ENCODE results near the gene NCSTN. TPM values are rescaled to one million over a fixed set of nuclear protein-coding genes. Genes with fewer than 3 reads are reported as not detected.

NCSTN gene
- total and polyA plus RNA-seq, 4 experiments from 2014 or later, result 62.2 to 93.1 (median 68.0) TPM

DNA sequence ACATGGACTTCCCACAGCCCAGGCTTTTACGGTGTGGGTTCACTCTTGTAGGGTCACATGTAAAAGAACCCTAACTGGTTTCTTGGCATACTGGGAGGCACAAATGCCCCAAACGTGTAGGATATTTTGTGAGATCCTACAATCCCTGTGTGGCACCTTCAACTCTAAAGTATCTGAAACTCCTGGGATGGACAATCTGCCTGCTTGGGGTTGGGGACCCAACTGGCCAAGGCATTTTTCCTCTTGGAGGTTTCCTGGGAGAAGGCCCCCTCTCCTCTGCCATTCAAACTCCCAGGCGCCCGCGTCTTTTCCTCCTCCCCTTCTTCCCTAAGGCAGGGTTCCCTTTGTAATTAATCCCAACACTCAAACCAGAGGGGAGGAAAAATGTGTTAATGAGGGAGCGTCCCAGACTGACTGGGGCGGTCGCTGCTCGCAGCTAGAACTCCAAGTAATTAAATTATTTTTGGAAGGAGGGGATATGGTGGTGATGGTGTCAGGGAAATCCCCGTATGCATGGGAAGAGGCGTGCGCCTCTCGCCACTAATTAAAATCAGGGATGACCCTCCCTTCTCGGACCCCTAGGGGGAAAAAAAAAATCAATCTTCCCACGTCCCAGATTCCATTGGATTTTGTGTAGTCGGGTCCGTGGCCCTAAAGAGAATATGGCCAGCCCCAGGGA lies 56.5 kb downstream of the NCSTN start:
- Mint-ChIP-seq H3K36me3 (no peaks in the 10 kb centered on the region), H3K27ac (peak overlapping the region in 1 of 7 donors; percentile 45), H3K27me3 (peaks cover 19 to 25% of the 10 kb centered on the region in 2 donors), H3K4me1 (peaks cover 4 to 11% (median 6%) of the 10 kb centered on the region in 4 donors), H3K4me3 (peak overlapping the region in 6 of 8 donors; percentile 22 to 62 (median 35)), H3K9me3 (no peaks in the 10 kb centered on the region)
- Histone ChIP-seq H3K9me3 (ENCODE audit: control insufficient read depth in 1 of 2, low read length in 2 of 2) (no peaks in the 10 kb centered on the region), H3K27me3 (ENCODE audit: insufficient read depth, low read length) (peaks cover 9% of the 10 kb centered on the region), H3K4me1 (ENCODE audit: insufficient read depth, low read length) (peaks cover 15% of the 10 kb centered on the region), H3K36me3 (ENCODE audit: insufficient read depth, low read length) (no peaks in the 10 kb centered on the region), H3K4me3 (ENCODE audit: low read length in 2 of 2) (no peak overlapping the region), H3K27ac (ENCODE audit: low read depth, low read length) (no peak overlapping the region)
- intact Hi-C loops (cut with micrococcal nuclease), result no loop called here
- ChIA-PET CTCF (ENCODE audit: partially characterized antibody) (no interaction called here), POLR2A (ENCODE audit: partially characterized antibody) (no interaction called here)
- DNase-seq, result no peak

DNA sequence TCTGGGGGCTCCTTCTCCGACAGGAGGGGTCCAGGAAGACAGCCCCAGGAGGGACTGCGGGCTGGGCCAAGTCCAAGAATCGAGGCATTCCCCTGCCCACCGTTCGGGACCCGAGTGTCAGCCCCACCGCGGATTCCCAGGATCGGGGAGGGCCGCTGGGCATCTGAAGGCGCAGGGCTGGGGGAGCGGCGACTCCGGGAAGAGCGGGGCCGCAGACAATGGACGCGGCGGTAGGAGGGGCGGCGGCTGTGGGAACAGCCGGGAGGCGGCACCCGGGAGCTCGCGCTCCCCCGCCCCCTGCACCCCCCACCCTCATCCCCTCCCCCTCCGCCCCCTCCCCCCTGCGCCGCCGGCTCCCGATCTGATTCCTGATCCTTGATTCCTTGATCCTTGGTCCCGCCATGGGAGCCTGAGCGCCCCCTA lies 57.1 kb downstream of the NCSTN start, which contains the start of gene VANGL2:
VANGL2 (plus strand) TSS at position 342 of the 423 bp plus-strand sequence. CDS start 15,274 bp downstream, outside the sequence.
- peaks cover 9% of the 10 kb centered on the region for H3K27me3 ChIP-seq (ENCODE audit: insufficient read depth, low read length)
- peak in 4 of 5 donors; percentile 18 to 29 (median 24) for DNase-seq
- H3K9me3 Mint-ChIP-seq, result no peaks in the 10 kb centered on the region
- H3K4me3 ChIP-seq (ENCODE audit: low read length in 2 of 2), result no peak within 1 kb of the TSS
- ChIA-PET CTCF (ENCODE audit: partially characterized antibody) (no interaction called here), POLR2A (ENCODE audit: partially characterized antibody) (no interaction called here)
- peak within 1 kb of the TSS; percentile 22 to 77 (median 62) for H3K4me3 Mint-ChIP-seq
- no peaks in the 10 kb centered on the region for H3K36me3 Mint-ChIP-seq
- H3K9me3 ChIP-seq (ENCODE audit: control insufficient read depth in 1 of 2, low read length in 2 of 2), result no peaks in the 10 kb centered on the region
- H3K27me3 Mint-ChIP-seq, result peaks cover 19 to 23% of the 10 kb centered on the region in 2 donors
- H3K4me1 Mint-ChIP-seq, result peaks cover 4 to 11% (median 6%) of the 10 kb centered on the region in 4 donors
- H3K27ac ChIP-seq (ENCODE audit: low read depth, low read length), result no peak within 1 kb of the TSS
- peak within 1 kb of the TSS in 1 of 7 donors; percentile 45 for H3K27ac Mint-ChIP-seq
- intact Hi-C loops (cut with micrococcal nuclease), result no loop called here
- H3K36me3 ChIP-seq (ENCODE audit: insufficient read depth, low read length), result no peaks in the 10 kb centered on the region
- H3K4me1 ChIP-seq (ENCODE audit: insufficient read depth, low read length), result peaks cover 15% of the 10 kb centered on the region

DNA sequence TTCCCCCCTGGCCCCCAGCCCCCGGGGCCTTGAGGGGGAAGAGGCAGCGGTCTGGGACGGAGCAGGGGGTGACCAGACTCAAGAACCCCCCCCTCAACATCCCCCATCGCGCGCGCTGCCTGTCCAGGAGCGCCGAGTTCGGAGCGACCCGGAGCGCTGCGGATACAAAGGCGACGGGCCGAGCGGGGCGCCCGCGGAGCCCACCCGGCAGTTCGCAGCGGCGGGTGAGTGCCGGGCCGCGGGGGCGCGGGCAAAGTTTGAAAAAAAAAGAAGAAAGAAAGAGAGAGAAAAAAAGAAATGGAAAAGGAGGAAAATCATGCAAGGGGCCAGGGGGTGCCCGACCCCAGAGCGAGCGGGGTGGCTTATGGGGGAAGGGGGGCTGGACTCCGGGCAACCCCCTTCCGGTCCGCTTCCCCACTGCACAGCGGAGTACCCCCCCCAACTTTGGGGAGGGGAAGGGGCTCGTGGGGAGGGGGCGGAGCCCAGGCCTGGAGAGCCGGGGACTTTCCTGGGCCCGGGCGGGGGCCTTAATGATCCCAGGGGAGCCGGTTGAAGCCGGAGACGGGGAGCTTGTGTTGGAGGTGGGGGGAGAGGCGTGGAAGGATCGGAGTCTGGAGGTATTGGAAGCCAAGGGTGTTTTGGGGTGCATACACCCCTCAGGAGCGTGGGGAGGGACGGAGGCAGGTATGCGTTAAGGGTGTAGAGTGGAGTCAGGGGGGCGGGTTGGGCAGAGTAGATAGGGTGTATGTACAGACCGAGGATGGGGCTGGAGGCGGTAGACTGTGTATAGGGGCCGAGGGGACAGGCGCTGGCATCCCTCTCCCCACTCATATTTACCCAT lies 57.7 kb downstream of the NCSTN start:
- peak in 1 of 5 donors; percentile 9 for DNase-seq
- Histone ChIP-seq H3K36me3 (ENCODE audit: insufficient read depth, low read length) (no peaks in the 10 kb centered on the region), H3K4me3 (ENCODE audit: low read length in 2 of 2) (no peak overlapping the region), H3K27ac (ENCODE audit: low read depth, low read length) (no peak overlapping the region), H3K4me1 (ENCODE audit: insufficient read depth, low read length) (peaks cover 15% of the 10 kb centered on the region), H3K9me3 (ENCODE audit: control insufficient read depth in 1 of 2, low read length in 2 of 2) (no peaks in the 10 kb centered on the region), H3K27me3 (ENCODE audit: insufficient read depth, low read length) (peaks cover 9% of the 10 kb centered on the region)
- no peaks in the 10 kb centered on the region for H3K36me3 Mint-ChIP-seq
- H3K4me3 Mint-ChIP-seq, result peak overlapping the region; percentile 0 to 77 (median 62)
- H3K27ac Mint-ChIP-seq, result no peak overlapping the region
- H3K9me3 Mint-ChIP-seq, result no peaks in the 10 kb centered on the region
- peaks cover 4 to 11% (median 6%) of the 10 kb centered on the region in 4 donors for H3K4me1 Mint-ChIP-seq
- intact Hi-C loops (cut with micrococcal nuclease), result no loop called here
- H3K27me3 Mint-ChIP-seq, result peaks cover 19 to 23% of the 10 kb centered on the region in 2 donors
- POLR2A ChIA-PET (ENCODE audit: partially characterized antibody), result no interaction called here
- CTCF ChIA-PET (ENCODE audit: partially characterized antibody), result interaction anchor here (1.0 kb wide), 1 partner anchor 110 kb away, joined by 3 read pairs; no protein-coding TSS in a partner anchor

DNA sequence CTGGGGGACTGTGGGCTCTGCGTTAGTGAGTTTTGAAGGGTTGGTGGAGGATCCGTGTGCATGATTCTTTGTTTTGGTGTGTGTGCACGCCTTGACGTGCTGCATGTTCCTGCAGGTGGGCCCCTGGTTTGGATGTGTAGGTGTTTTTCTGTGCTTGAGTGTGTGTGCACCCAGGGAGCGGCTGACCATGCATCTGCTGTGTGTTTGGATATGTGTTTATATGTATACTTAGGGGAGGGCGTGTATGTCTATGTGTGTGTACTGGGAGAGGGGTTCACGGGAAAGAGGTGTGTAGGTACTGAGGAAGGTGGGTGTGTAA lies 58.3 kb downstream of the NCSTN start:
- Mint-ChIP-seq H3K36me3 (no peaks in the 10 kb centered on the region), H3K9me3 (no peaks in the 10 kb centered on the region), H3K27me3 (peaks cover 19 to 21% of the 10 kb centered on the region in 2 donors), H3K4me1 (peaks cover 4 to 11% (median 6%) of the 10 kb centered on the region in 4 donors), H3K27ac (no peak overlapping the region), H3K4me3 (peak overlapping the region in 7 of 8 donors; percentile 0 to 77 (median 74))
- POLR2A ChIA-PET (ENCODE audit: partially characterized antibody), result no interaction called here
- Histone ChIP-seq H3K9me3 (ENCODE audit: control insufficient read depth in 1 of 2, low read length in 2 of 2) (no peaks in the 10 kb centered on the region), H3K4me3 (ENCODE audit: low read length in 2 of 2) (no peak overlapping the region), H3K36me3 (ENCODE audit: insufficient read depth, low read length) (no peaks in the 10 kb centered on the region), H3K27me3 (ENCODE audit: insufficient read depth, low read length) (peaks cover 9% of the 10 kb centered on the region), H3K4me1 (ENCODE audit: insufficient read depth, low read length) (peaks cover 15% of the 10 kb centered on the region), H3K27ac (ENCODE audit: low read depth, low read length) (no peak overlapping the region)
- intact Hi-C loops (cut with micrococcal nuclease), result no loop called here
- CTCF ChIA-PET (ENCODE audit: partially characterized antibody), result interaction anchor here (1.0 kb wide), 1 partner anchor 110 kb away, joined by 3 read pairs; no protein-coding TSS in a partner anchor
- DNase-seq, result no peak

DNA sequence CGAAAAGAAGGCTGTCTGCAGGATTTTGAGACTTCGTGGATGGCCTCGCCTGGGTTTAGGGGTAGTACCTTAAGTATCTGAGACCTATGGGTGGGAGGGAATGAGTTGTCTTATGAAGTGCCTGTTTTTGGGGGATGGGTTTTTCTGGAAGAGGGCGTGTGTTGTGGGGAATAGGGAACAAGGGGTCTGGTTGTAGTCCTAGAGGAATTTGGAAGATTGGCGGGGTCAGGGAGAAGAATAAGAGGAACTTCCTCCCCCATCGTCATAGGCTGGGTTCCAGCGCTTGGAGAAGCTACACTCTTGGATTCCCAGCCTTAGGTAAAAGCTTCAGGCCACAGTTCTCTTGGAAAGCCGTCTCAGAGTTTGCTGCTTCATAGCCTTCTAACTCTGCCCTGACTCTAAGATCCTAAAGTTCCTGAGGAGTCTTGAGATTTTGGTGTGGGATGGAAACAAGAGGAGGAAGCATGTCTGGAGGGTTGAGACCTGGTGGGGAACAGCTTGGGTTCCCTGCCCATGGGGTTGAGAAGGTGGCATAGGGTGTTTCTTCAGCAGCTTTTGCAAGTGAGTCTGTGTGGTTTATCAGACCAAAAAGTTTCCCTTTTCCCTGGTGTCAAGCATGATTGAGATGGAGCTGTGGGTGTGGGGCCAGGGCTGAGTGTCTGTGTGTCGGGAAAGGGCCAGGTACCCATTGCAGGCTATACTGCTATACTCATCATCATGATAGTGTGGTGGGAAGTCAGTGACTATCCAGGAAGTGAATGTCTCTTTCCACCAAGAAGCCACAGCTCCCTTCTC lies 59.0 kb downstream of the NCSTN start:
- intact Hi-C loops (cut with micrococcal nuclease), result no loop called here
- Histone ChIP-seq H3K27me3 (ENCODE audit: insufficient read depth, low read length) (peaks cover 9% of the 10 kb centered on the region), H3K4me1 (ENCODE audit: insufficient read depth, low read length) (peaks cover 15% of the 10 kb centered on the region), H3K4me3 (ENCODE audit: low read length in 2 of 2) (no peak overlapping the region), H3K9me3 (ENCODE audit: control insufficient read depth in 1 of 2, low read length in 2 of 2) (no peaks in the 10 kb centered on the region), H3K27ac (ENCODE audit: low read depth, low read length) (no peak overlapping the region), H3K36me3 (ENCODE audit: insufficient read depth, low read length) (no peaks in the 10 kb centered on the region)
- DNase-seq, result no peak
- Mint-ChIP-seq H3K27me3 (peaks cover 19 to 21% of the 10 kb centered on the region in 2 donors), H3K36me3 (no peaks in the 10 kb centered on the region), H3K4me1 (peaks cover 4 to 11% (median 6%) of the 10 kb centered on the region in 4 donors), H3K4me3 (no peak overlapping the region), H3K27ac (no peak overlapping the region), H3K9me3 (no peaks in the 10 kb centered on the region)
- ChIA-PET POLR2A (ENCODE audit: partially characterized antibody) (no interaction called here), CTCF (ENCODE audit: partially characterized antibody) (no interaction called here)

DNA sequence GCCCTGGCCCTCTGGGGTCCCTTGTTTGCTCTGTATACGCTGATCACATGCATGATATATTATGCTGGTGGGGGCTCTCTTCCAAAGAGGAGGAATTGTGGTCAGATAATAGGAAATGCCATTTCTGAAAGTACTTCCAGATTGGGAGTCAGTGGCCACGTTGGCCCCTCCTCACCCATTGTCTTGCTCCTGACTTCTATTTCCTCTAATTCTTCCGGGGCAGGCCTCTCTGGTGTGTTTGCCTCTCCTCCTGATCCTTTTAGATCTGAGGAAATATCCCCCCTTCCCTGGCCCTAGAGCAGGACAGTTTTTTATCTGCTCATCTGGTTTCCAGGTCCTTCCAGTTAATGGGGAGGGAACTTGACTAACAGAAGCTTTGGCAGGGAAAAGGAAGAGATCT lies 60.1 kb downstream of the NCSTN start:
- H3K27ac Mint-ChIP-seq, result no peak overlapping the region
- no peak for DNase-seq
- POLR2A ChIA-PET (ENCODE audit: partially characterized antibody), result no interaction called here
- peaks cover 9% of the 10 kb centered on the region for H3K27me3 ChIP-seq (ENCODE audit: insufficient read depth, low read length)
- no peak overlapping the region for H3K27ac ChIP-seq (ENCODE audit: low read depth, low read length)
- H3K27me3 Mint-ChIP-seq, result peaks cover 19 to 21% of the 10 kb centered on the region in 2 donors
- H3K4me1 ChIP-seq (ENCODE audit: insufficient read depth, low read length), result peaks cover 15% of the 10 kb centered on the region
- no peaks in the 10 kb centered on the region for H3K9me3 ChIP-seq (ENCODE audit: control insufficient read depth in 1 of 2, low read length in 2 of 2)
- H3K4me3 Mint-ChIP-seq, result no peak overlapping the region
- no peak overlapping the region for H3K4me3 ChIP-seq (ENCODE audit: low read length in 2 of 2)
- CTCF ChIA-PET (ENCODE audit: partially characterized antibody), result no interaction called here
- intact Hi-C loops (cut with micrococcal nuclease), result no loop called here
- no peaks in the 10 kb centered on the region for H3K36me3 ChIP-seq (ENCODE audit: insufficient read depth, low read length)
- no peaks in the 10 kb centered on the region for H3K36me3 Mint-ChIP-seq
- no peaks in the 10 kb centered on the region for H3K9me3 Mint-ChIP-seq
- H3K4me1 Mint-ChIP-seq, result peaks cover 4 to 11% (median 6%) of the 10 kb centered on the region in 4 donors

DNA sequence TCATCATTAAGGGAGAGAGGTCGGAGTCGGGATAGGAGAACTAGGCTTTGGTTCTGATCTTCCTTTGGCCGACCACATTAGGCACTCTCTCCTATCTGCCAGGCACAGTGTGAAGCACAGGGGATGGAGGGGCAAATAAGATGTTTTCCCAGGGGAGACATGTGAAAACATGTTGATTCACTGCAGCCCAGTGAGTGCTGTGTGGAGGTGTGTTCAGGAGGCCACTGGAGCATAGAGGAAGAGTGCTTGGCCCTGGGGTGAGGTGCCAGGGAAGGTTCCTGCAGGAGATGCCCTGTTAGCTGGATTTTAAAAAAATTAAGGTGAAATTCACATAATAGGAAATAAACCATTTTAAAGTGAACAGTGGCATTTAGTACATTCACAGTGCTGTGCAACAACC lies 60.9 kb downstream of the NCSTN start:
- no peak for DNase-seq
- H3K27me3 ChIP-seq (ENCODE audit: insufficient read depth, low read length), result peaks cover 9% of the 10 kb centered on the region
- no peaks in the 10 kb centered on the region for H3K36me3 ChIP-seq (ENCODE audit: insufficient read depth, low read length)
- peak overlapping the region in 1 of 7 donors; percentile 30 for H3K27ac Mint-ChIP-seq
- no peak overlapping the region for H3K4me3 Mint-ChIP-seq
- H3K4me1 Mint-ChIP-seq, result peaks cover 4 to 8% (median 6%) of the 10 kb centered on the region in 4 donors
- H3K9me3 Mint-ChIP-seq, result no peaks in the 10 kb centered on the region
- no peak overlapping the region for H3K27ac ChIP-seq (ENCODE audit: low read depth, low read length)
- ChIA-PET POLR2A (ENCODE audit: partially characterized antibody) (no interaction called here), CTCF (ENCODE audit: partially characterized antibody) (no interaction called here)
- H3K4me3 ChIP-seq (ENCODE audit: low read length in 2 of 2), result no peak overlapping the region
- intact Hi-C loops (cut with micrococcal nuclease), result no loop called here
- H3K27me3 Mint-ChIP-seq, result peaks cover 17% of the 10 kb centered on the region in 2 donors
- H3K9me3 ChIP-seq (ENCODE audit: control insufficient read depth in 1 of 2, low read length in 2 of 2), result no peaks in the 10 kb centered on the region
- H3K36me3 Mint-ChIP-seq, result no peaks in the 10 kb centered on the region
- H3K4me1 ChIP-seq (ENCODE audit: insufficient read depth, low read length), result peaks cover 15% of the 10 kb centered on the region

Data from CD4-positive, alpha-beta memory T cell (primary cell).